ENCODE data around the gene SF3B4. TPM values are rescaled to one million over a fixed set of nuclear protein-coding genes. Genes with fewer than 3 reads are reported as not detected.

SF3B4 gene
- total RNA-seq, 2 experiments from 2014 or later, result 16.7 to 70.4 TPM

- ChIA-PET CTCF (ENCODE audit: unreplicated experiment) (no interaction called here), POLR2A (no interaction called here)
- H3K4me3 ChIP-seq (ENCODE audit: low read depth, low read length, poor library complexity, severe bottlenecking), result peak overlapping the region; percentile 81
- H4K20me1 ChIP-seq (ENCODE audit: insufficient read depth, low read length), result peaks cover 6% of the 10 kb centered on the region; the same call in 1 of the 2 replicates
- BruUV-seq (replicated peaks), result no TSS peak
- H3K9me3 ChIP-seq (ENCODE audit: low read length), result no peaks in the 10 kb centered on the region
- H3K79me2 ChIP-seq (ENCODE audit: insufficient read depth, low read depth, low read length), result peaks cover 24% of the 10 kb centered on the region
- H3K27ac ChIP-seq (ENCODE audit: low read depth, low read length, poor library complexity, severe bottlenecking), result no peak overlapping the region
- H3K36me3 ChIP-seq (ENCODE audit: insufficient read depth, low read length), result peaks cover 56% of the 10 kb centered on the region
- no peaks in the 10 kb centered on the region for H3K9me2 ChIP-seq (ENCODE audit: insufficient read depth, low read length)
- intact Hi-C loops (cut with micrococcal nuclease; ENCODE audit: unreplicated experiment), result loop anchor here (2.0 kb wide), 1 partner anchor 37 kb away; no protein-coding TSS in a partner anchor
- H3K4me1 ChIP-seq (ENCODE audit: insufficient read depth, low read length, poor library complexity, severe bottlenecking), result peaks cover 37% of the 10 kb centered on the region
- H3K4me2 ChIP-seq (ENCODE audit: low read length), result peak overlapping the region; percentile 76
- no peak for DNase-seq (ENCODE audit: low spot score)
- H2AFZ ChIP-seq (ENCODE audit: low read length), result no peak overlapping the region
- TF ChIP-seq EZH2phosphoT487 (IDR thresholded peaks at IDR 0.05; ENCODE audit: borderline replicate concordance, low read depth, low read length) (no peak), CTCF (conservative IDR thresholded peaks at IDR 0.05; ENCODE audit: low read length) (no peak)
Measured at GRCh38 chr1:149925751-149926150, 1.9 kb downstream of the SF3B4 start.

- Histone ChIP-seq H3K27ac (ENCODE audit: low read depth, low read length, poor library complexity, severe bottlenecking) (no peak overlapping the region), H3K9me2 (ENCODE audit: insufficient read depth, low read length) (no peaks in the 10 kb centered on the region), H3K9me3 (ENCODE audit: low read length) (no peaks in the 10 kb centered on the region), H3K4me3 (ENCODE audit: low read depth, low read length, poor library complexity, severe bottlenecking) (no peak overlapping the region), H4K20me1 (ENCODE audit: insufficient read depth, low read length) (peaks cover 6% of the 10 kb centered on the region; the same call in 1 of the 2 replicates), H3K79me2 (ENCODE audit: insufficient read depth, low read depth, low read length) (peaks cover 24% of the 10 kb centered on the region), H3K4me2 (ENCODE audit: low read length) (peak overlapping the region; percentile 76), H3K4me1 (ENCODE audit: insufficient read depth, low read length, poor library complexity, severe bottlenecking) (peaks cover 37% of the 10 kb centered on the region), H2AFZ (ENCODE audit: low read length) (no peak overlapping the region), H3K36me3 (ENCODE audit: insufficient read depth, low read length) (peaks cover 58% of the 10 kb centered on the region)
- CTCF ChIA-PET (ENCODE audit: unreplicated experiment), result no interaction called here
- intact Hi-C loops (cut with micrococcal nuclease; ENCODE audit: unreplicated experiment), result no loop called here
- no peak for DNase-seq (ENCODE audit: low spot score)
- BruUV-seq (replicated peaks), result no TSS peak
- TF ChIP-seq EZH2phosphoT487 (IDR thresholded peaks at IDR 0.05; ENCODE audit: borderline replicate concordance, low read depth, low read length) (no peak), CTCF (conservative IDR thresholded peaks at IDR 0.05; ENCODE audit: low read length) (no peak)
- POLR2A ChIA-PET, result no interaction called here
Measured at GRCh38 chr1:149925345-149925744, 2.3 kb downstream of the SF3B4 start.

- ChIA-PET POLR2A (no interaction called here), CTCF (ENCODE audit: unreplicated experiment) (no interaction called here)
- intact Hi-C loops (cut with micrococcal nuclease; ENCODE audit: unreplicated experiment), result no loop called here
- TF ChIP-seq CTCF (conservative IDR thresholded peaks at IDR 0.05; ENCODE audit: low read length) (no peak), EZH2phosphoT487 (IDR thresholded peaks at IDR 0.05; ENCODE audit: borderline replicate concordance, low read depth, low read length) (no peak)
- Histone ChIP-seq H4K20me1 (ENCODE audit: insufficient read depth, low read length) (peaks cover 6% of the 10 kb centered on the region; the same call in 1 of the 2 replicates), H3K27ac (ENCODE audit: low read depth, low read length, poor library complexity, severe bottlenecking) (no peak overlapping the region), H3K4me2 (ENCODE audit: low read length) (no peak overlapping the region), H2AFZ (ENCODE audit: low read length) (no peak overlapping the region), H3K9me2 (ENCODE audit: insufficient read depth, low read length) (no peaks in the 10 kb centered on the region), H3K9me3 (ENCODE audit: low read length) (no peaks in the 10 kb centered on the region), H3K79me2 (ENCODE audit: insufficient read depth, low read depth, low read length) (peaks cover 24% of the 10 kb centered on the region), H3K36me3 (ENCODE audit: insufficient read depth, low read length) (peaks cover 58% of the 10 kb centered on the region), H3K4me1 (ENCODE audit: insufficient read depth, low read length, poor library complexity, severe bottlenecking) (peaks cover 23% of the 10 kb centered on the region), H3K4me3 (ENCODE audit: low read depth, low read length, poor library complexity, severe bottlenecking) (no peak overlapping the region)
- no peak for DNase-seq (ENCODE audit: low spot score)
- BruUV-seq (replicated peaks), result no TSS peak
Measured at GRCh38 chr1:149923626-149924025, 4.0 kb downstream of the SF3B4 start.
